NCI-H2029 (cell line): Measurements from ENCODE around the gene RHOT2.

ENCODE experiments used
- DNase-seq: peaks from one replicate; lab custom pipeline; 2025; lab: John Stamatoyannopoulos, UW

The RHOT2 gene

GRCh38 chr16:670485-671352, 2.8 kb downstream of the RHOT2 start:
- DNase-seq, result no peak

DNA sequence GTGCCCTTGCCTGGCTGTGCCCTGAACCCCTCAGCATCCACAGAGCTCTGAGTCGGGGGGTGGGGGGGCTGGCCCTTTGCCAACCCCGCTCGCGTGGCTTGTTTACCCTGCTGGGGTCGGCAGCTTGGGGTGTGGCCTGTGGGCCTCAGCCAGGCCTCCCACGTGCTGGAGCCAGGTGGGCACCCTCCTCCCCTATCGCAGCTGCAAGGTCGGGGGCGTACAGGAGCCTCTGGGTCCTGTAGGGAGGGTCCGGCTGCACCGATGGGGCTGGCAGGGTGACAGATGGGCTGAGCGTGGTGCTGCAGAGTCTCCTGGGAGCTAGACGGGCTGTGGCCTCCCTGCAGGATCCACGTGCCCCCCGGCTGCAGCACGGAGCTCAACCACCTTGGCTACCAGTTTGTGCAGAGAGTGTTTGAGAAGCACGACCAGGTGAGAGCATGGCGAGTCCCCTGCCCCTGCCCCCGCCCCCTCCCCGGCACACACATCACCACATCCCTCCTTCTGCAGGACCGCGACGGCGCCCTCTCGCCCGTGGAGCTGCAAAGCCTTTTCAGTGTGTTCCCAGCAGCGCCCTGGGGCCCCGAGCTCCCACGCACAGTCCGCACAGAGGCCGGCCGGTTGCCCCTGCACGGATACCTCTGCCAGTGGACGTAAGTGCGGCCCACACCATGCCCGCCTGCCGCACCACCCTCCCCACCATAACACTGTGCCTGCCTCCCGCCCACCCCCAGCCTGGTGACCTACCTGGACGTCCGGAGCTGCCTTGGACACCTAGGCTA, 3.6 kb downstream of the RHOT2 start:
- DNase-seq, result no peak

- DNase-seq, result no peak
Measured at GRCh38 chr16:672371-672770, 4.4 kb downstream of the RHOT2 start.

DNA sequence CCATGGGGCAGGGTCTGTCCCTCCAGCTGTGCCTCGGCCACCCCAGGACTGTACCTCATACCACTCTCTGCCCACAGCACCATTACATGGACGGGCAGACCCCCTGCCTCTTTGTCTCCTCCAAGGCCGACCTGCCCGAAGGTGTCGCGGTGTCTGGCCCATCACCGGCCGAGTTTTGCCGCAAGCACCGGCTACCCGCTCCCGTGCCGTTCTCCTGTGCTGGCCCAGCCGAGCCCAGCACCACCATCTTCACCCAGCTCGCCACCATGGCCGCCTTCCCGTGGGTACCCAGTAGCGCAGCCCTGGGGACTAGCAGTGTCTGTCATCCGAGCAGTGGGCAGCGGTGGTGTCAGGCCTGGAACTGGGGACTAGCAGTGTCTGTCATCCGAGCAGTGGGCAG, 4.9 kb downstream of the RHOT2 start:
- no peak for DNase-seq

- DNase-seq, result no peak
Measured at GRCh38 chr16:673399-673991, 5.6 kb downstream of the RHOT2 start.

- no peak for DNase-seq
Measured at GRCh38 chr16:674214-674881, 6.4 kb downstream of the RHOT2 start.

- no peak for DNase-seq
Measured at GRCh38 chr16:674968-675883, 7.3 kb downstream of the RHOT2 start, which contains the start of gene RHBDL1. Gene RHBDL1, plus strand, starts transcription at chr16:675671. Its CDS starts 120 bp downstream, at chr16:675791.

- no peak for DNase-seq
Measured at GRCh38 chr16:675884-676564, 8.1 kb downstream of the RHOT2 start.

DNA sequence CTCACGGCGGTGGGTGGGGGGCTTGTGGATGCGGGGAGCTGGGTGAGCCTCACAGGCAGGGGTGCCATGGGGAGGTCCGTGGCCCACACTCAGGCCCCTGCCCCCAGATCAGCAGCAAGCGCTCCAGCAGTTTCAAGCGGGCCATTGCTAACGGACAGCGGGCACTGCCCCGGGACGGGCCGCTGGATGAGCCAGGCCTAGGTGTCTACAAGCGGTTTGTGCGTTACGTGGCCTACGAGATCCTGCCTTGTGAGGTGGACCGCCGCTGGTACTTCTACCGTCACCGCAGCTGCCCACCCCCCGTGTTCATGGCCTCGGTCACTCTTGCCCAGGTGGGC, 8.6 kb downstream of the RHOT2 start:
- no peak for DNase-seq

- peak; percentile 49 for DNase-seq
Measured at GRCh38 chr16:676913-677312, 9.0 kb downstream of the RHOT2 start.

GRCh38 chr16:677316-678190, 9.6 kb downstream of the RHOT2 start:
- DNase-seq, result no peak

- no peak for DNase-seq
Measured at GRCh38 chr16:678209-678857, 10.4 kb downstream of the RHOT2 start.

DNA sequence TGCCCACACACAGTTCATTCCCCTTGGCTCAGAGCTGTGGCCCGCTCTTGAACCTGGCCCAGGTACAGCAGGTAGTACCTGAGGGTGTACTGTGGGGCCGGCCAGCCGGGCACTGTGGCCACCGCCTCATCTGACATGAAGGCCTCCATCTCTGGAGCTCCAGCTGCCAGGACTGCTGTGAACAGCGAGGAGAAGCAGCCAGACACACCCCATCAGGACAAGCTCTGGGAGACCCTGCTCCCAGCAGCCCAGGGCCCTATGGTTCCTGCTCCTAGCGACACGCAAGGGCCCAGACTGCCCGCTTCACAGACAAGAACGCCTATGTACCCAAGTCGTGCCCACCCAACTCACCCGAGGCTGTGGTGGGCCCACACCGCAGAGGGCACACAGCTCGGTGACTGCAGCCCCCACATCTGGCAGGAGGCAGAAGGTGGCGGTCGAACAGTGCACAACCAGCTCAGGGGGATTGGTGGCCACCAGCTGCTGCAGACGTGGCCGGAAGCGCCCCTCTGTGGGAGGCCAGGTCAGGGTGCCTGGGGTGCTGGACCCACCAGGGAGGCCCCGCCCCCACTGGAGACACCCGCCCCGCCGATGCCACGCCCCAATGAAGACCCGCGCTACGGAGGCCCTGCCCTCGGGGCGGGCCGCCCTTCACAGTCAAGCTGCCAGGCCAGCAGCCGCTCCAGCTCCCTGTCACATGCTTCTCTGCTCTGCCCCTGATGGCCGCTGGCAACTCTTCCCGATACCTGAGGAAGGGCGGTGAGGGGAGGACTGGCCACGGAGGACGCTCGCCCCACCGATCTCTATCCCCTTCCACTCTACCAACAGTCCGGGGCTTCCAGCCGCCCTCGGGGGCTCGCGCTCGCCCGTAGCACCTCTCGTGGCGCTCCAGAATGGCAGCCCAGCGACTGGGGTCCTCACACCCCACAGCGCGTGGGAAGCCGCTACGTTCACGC, 11.2 kb downstream of the RHOT2 start:
- peak; percentile 77 for DNase-seq

DNA sequence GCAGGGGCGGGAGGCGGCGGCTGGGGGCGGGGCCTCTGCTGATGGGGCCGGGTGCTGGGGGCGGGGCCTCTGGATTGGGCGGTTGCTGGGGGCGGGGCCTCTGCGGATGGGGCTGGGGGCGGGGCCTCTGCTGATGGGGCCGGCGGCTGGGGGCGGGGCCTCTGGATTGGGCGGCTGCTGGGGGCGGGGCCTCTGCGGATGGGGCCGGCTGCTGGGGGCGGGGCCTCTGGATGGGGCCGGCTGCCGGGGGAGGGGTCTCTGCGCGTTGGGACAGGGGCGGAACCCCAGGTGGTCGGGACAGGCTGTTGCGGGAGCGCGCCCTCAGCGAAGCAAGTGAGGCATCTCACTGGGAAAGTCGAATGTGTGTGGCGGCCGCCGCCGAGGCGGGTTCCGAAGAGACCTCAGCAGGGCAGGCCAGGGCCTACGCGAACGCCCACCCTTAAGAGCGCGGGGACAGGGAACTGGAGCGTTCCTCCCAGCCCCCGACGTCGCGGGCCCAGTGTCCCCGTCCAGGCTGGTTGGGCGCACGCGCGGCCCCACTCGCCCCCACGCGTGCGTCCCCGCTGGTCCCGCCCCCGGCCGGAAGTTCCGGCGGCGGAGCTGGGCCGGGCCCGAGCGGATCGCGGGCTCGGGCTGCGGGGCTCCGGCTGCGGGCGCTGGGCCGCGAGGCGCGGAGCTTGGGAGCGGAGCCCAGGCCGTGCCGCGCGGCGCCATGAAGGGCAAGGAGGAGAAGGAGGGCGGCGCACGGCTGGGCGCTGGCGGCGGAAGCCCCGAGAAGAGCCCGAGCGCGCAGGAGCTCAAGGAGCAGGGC, 12.1 kb downstream of the RHOT2 start, which contains the start of gene STUB1:
Gene STUB1, plus strand, starts transcription at position 597 of the 811 bp plus-strand sequence. Its CDS starts 116 bp downstream, at position 713.
- peak; percentile 75 for DNase-seq

DNA sequence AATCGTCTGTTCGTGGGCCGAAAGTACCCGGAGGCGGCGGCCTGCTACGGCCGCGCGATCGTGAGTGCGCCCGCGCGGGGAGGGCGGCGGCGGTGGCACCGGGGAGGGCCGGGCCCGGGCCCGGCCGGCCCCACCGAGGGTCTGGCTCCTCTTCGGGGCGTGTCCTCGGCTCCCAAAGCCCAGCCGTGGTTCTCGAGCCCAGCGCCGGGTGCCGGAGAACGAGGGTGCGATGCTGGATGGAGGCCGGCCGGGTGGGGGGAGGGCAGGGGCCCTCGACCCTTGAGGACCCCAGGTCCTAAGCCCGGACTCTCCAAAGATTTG, 12.7 kb downstream of the RHOT2 start:
- DNase-seq, result no peak

GRCh38 chr16:680967-681745, 13.2 kb downstream of the RHOT2 start:
- DNase-seq, result peak; percentile 24
